ENCODE results near the gene FSD1L. TPM values are rescaled to one million over a fixed set of nuclear protein-coding genes. Genes with fewer than 3 reads are reported as not detected.

The FSD1L gene
- total RNA-seq, 4 donors from 2014 or later: 0.38 to 1.8 (median 1.2) TPM

DNA sequence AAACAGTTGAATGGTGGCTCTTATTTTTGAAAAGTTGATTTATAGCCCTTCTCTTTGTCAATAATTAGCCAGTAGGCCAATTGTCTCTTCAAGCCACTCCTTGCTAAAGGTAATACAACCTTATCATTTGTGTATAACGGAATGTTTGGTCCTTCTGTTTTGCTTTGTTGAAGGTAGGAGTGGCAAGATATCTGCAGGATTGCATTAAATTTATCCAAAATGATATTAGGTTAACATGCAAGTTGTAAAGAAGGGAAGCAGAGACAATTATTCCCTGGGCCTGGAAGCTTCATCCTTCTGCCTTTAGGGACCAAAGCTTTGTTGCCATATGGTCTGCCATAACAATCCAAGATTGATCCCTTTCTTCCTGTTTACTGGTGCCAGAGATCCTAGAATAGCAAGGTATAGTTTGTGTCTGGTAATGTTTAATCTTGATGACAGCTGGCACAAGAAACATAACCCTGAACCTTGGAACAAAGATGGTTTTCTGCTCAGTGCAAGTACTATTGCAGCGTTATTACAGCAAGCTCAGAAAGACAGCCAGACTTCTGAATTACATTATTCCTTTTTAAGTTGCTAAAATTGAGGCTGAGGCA, 15.5 kb upstream of the FSD1L start:
- H3K36me3 ChIP-seq: no peaks in the 10 kb centered on the region
- TF ChIP-seq, protein P1, sequence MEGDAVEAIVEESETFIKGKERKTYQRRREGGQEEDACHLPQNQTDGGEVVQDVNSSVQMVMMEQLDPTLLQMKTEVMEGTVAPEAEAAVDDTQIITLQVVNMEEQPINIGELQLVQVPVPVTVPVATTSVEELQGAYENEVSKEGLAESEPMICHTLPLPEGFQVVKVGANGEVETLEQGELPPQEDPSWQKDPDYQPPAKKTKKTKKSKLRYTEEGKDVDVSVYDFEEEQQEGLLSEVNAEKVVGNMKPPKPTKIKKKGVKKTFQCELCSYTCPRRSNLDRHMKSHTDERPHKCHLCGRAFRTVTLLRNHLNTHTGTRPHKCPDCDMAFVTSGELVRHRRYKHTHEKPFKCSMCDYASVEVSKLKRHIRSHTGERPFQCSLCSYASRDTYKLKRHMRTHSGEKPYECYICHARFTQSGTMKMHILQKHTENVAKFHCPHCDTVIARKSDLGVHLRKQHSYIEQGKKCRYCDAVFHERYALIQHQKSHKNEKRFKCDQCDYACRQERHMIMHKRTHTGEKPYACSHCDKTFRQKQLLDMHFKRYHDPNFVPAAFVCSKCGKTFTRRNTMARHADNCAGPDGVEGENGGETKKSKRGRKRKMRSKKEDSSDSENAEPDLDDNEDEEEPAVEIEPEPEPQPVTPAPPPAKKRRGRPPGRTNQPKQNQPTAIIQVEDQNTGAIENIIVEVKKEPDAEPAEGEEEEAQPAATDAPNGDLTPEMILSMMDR (IDR thresholded peaks at IDR 0.05): no peak
- TF ChIP-seq POLR2A (IDR thresholded peaks at IDR 0.05): no peak
- no peaks in the 10 kb centered on the region for H3K27me3 ChIP-seq
- H3K27ac ChIP-seq: no peak overlapping the region
- no peak overlapping the region for H3K4me3 ChIP-seq
- no peaks in the 10 kb centered on the region for H3K9me3 ChIP-seq
- intact Hi-C loops (cut with DNase I): no loop called here
- 84 to 94% methylated on average over 2 of the region's 2 CpGs for WGBS, 2 donors
- DNase-seq: no peak
- H3K4me1 ChIP-seq: no peaks in the 10 kb centered on the region

DNA sequence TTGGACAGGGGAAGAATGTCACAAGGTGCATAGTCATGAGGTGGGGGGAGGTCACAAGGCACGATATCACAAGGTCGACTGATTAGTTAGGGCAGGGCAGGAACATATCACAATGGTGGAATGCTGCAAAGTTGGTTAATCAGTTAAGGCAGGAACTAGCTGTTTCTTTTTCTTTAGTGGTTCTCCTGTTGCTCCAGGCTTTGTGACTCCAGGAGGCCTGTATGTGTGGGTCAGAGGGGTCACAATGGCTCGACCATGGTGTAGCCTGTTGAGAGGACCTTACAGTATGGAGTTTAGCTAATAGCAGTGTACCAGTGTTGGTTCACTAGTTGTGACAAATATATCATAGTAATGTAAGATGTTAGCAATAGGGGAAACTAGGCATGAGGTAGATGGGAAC, 12.4 kb upstream of the FSD1L start:
- DNase-seq: no peak
- WGBS, 2 donors: 80% methylated on average over 3 of the region's 3 CpGs
- no peaks in the 10 kb centered on the region for H3K27me3 ChIP-seq
- peaks cover 0 to 11% (median 0%) of the 10 kb centered on the region in 3 donors for H3K4me1 ChIP-seq
- H3K36me3 ChIP-seq: no peaks in the 10 kb centered on the region
- H3K27ac ChIP-seq: no peak overlapping the region
- H3K4me3 ChIP-seq: no peak overlapping the region
- TF ChIP-seq, protein P1 (IDR thresholded peaks at IDR 0.05): no peak
- TF ChIP-seq POLR2A (IDR thresholded peaks at IDR 0.05): no peak
- intact Hi-C loops (cut with DNase I): no loop called here
- no peaks in the 10 kb centered on the region for H3K9me3 ChIP-seq

DNA sequence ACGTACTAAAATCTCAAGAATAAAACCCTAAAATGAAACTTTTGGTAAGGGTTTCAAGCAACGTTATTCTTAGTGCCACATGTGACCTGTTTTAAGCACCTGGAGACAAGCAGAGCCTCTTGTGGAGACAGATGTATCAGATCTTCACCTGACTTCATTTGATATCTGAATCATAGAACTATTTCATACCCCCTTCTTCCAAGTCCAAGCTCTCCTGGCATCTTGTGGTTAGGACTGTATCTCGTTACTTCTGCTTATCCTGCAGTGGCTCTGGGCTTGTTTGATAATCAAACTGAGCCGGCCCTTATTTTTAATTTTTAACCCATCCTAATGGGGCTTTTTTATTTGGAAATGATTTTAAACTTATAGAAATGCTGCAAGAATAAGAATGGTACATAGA, 11.1 kb upstream of the FSD1L start:
- H3K9me3 ChIP-seq: no peaks in the 10 kb centered on the region
- no peak for DNase-seq
- no peak overlapping the region for H3K27ac ChIP-seq
- WGBS, 2 donors: 81 to 93% methylated on average over 4 of the region's 4 CpGs
- no peak for TF ChIP-seq POLR2A (IDR thresholded peaks at IDR 0.05)
- TF ChIP-seq, protein P1 (IDR thresholded peaks at IDR 0.05): no peak
- H3K4me1 ChIP-seq: peaks cover 0 to 11% (median 0%) of the 10 kb centered on the region in 3 donors
- H3K27me3 ChIP-seq: no peaks in the 10 kb centered on the region
- H3K36me3 ChIP-seq: no peaks in the 10 kb centered on the region
- no peak overlapping the region for H3K4me3 ChIP-seq
- intact Hi-C loops (cut with DNase I): no loop called here

DNA sequence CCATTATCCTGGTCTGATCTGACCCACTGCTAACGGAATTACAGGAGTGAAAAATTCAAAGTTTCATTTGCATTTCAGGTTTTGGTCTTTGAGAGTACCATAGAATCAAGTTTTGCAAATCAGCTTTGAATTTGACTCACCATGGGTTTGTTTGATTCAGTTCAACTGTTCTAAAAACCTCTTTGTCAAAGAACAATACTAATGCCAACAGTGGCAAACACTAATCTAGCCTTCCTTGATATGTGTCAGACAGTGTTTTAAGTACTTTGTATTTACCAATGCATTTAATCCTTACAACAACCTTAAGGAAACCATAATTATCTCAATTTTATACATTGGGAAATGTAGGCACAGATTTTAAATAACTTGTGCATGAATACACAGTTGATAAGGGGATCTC, 10.1 kb upstream of the FSD1L start:
- Histone ChIP-seq H3K27me3 (no peaks in the 10 kb centered on the region), H3K36me3 (no peaks in the 10 kb centered on the region), H3K4me1 (peaks cover 0 to 11% (median 0%) of the 10 kb centered on the region in 3 donors), H3K9me3 (no peaks in the 10 kb centered on the region), H3K4me3 (no peak overlapping the region), H3K27ac (no peak overlapping the region)
- intact Hi-C loops (cut with DNase I): no loop called here
- TF ChIP-seq POLR2A (IDR thresholded peaks at IDR 0.05): no peak
- TF ChIP-seq, protein P1 (IDR thresholded peaks at IDR 0.05): no peak
- WGBS, 2 donors: 31 to 43% methylated on average over 1 of the region's 1 CpG
- DNase-seq: no peak

DNA sequence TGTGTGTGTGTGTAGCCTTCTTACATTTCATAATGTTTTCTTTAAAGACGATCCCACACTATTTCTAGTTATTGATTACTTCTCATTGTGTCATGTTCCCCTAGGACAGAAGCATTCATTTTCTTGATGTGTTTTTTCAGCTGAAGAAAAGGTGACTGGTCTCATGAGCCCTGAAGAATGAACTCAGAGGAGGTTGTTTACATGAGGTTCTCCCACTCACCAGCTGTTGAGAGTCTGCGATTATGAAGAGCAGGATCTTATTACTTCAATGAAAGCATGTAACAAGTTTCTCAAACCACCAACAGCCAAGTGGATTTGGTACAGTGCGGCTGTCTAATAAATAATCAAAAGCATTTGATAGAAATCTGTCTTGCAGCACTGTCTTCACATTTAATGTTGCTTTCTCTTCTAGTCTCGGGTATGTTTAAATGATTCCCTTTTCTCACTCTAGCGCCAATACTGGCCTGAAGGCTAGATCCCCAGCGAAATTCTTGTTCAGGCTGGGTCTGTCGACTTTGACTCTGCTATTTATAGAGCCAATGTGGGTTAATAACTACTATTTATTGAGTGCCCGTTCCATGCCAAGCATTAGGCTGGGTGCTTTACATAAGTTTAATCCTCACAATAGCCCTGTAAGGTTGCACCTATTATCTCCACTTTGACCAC, 9.6 kb upstream of the FSD1L start:
- intact Hi-C loops (cut with DNase I): no loop called here
- no peaks in the 10 kb centered on the region for H3K9me3 ChIP-seq
- DNase-seq: no peak

More for the DNA sequence above, 9.6 kb upstream of the FSD1L start:
- 49 to 62% methylated on average over 8 of the region's 8 CpGs for WGBS, 2 donors
- H3K4me1 ChIP-seq: peaks cover 0 to 11% (median 0%) of the 10 kb centered on the region in 3 donors
- no peaks in the 10 kb centered on the region for H3K36me3 ChIP-seq
- H3K4me3 ChIP-seq: no peak overlapping the region
- H3K27ac ChIP-seq: no peak overlapping the region
- H3K27me3 ChIP-seq: no peaks in the 10 kb centered on the region
- TF ChIP-seq, protein P1 (IDR thresholded peaks at IDR 0.05): no peak
- no peak for TF ChIP-seq POLR2A (IDR thresholded peaks at IDR 0.05)

Data from esophagus squamous epithelium (tissue), 5 donors.